DOHH2 (cell line): ENCODE measurements around the gene MAML2.

ENCODE experiments used
- H3F3A ChIP-seq: fragments of 200-600 bp; sonication (generic), shearing (Covaris generic); 2 replicates; pipeline ENCODE4 v1.6.0; 2016; ENCODE audit warnings: antibody characterized with exemption, mild to moderate bottlenecking; ENCODE audit not compliant: control insufficient read depth, insufficient read depth
- H3K27ac ChIP-seq: fragments of 200-600 bp; sonication (generic); 2 replicates; pipeline ENCODE4 v1.5.1; 2014; ENCODE audit warnings: low read depth, mild to moderate bottlenecking, low read length, moderate library complexity
- H3K27me3 ChIP-seq: fragments of 200-600 bp; sonication (generic); 2 replicates; pipeline ENCODE4 v1.6.1; 2014; ENCODE audit warnings: mild to moderate bottlenecking, low read length, mixed read lengths; ENCODE audit not compliant: control insufficient read depth
- H3K36me3 ChIP-seq: fragments of 200-600 bp; sonication (generic); 2 replicates; pipeline ENCODE4 v1.6.1; 2014; ENCODE audit warnings: mild to moderate bottlenecking, low read length, moderate library complexity, mixed read lengths; ENCODE audit not compliant: control insufficient read depth
- H3K4me1 ChIP-seq: fragments of 200-600 bp; sonication (generic); 2 replicates; pipeline ENCODE4 v1.6.1; 2014; ENCODE audit warnings: mild to moderate bottlenecking, low read length, mixed read lengths; ENCODE audit not compliant: control insufficient read depth
- H3K4me2 ChIP-seq: fragments of 200-600 bp; sonication (generic); 2 replicates; pipeline ENCODE4 v1.6.0; 2014; ENCODE audit warnings: mild to moderate bottlenecking, low read length, moderate library complexity
- H3K4me3 ChIP-seq: fragments of 200-600 bp; sonication (generic); 2 replicates; pipeline ENCODE4 v1.5.1; 2014; ENCODE audit warnings: mild to moderate bottlenecking, low read length, mixed read lengths
- H3K79me2 ChIP-seq: fragments of 200-600 bp; sonication (generic); 2 replicates; pipeline ENCODE4 v1.6.1; 2014; ENCODE audit warnings: mild to moderate bottlenecking, low read length, mixed read lengths; ENCODE audit not compliant: control insufficient read depth
- H3K9me2 ChIP-seq: fragments of 200-600 bp; sonication (generic); replicated peaks from 2 replicates; pipeline ENCODE4 v1.6.1; 2014; ENCODE audit warnings: mild to moderate bottlenecking, low read length, mixed read lengths; ENCODE audit not compliant: control insufficient read depth
- H3K9me3 ChIP-seq: fragments of 200-600 bp; sonication (generic); 2 replicates; pipeline ENCODE4 v1.6.1; 2014; ENCODE audit warnings: antibody characterized with exemption, low read length, mixed read lengths; ENCODE audit not compliant: control insufficient read depth, insufficient read depth
- H4K20me1 ChIP-seq: fragments of 200-600 bp; sonication (generic); 2 replicates; pipeline ENCODE4 v1.6.0; 2014; ENCODE audit warnings: low read depth, mild to moderate bottlenecking, antibody characterized with exemption, low read length, moderate library complexity; ENCODE audit not compliant: control insufficient read depth, insufficient read depth
- CTCF ChIP-seq: fragments of 200-600 bp; sonication (generic); IDR thresholded peaks from one replicate; pipeline ENCODE4 v1.5.1; 2014; ENCODE audit warnings: antibody characterized with exemption, mild to moderate bottlenecking, low read depth, low read length; ENCODE audit not compliant: poor library complexity, severe bottlenecking
- EZH2phosphoT487 ChIP-seq: fragments of 200-600 bp; sonication (generic); IDR thresholded peaks from 2 replicates; pipeline ENCODE4 v1.6.1; 2017; ENCODE audit warnings: borderline replicate concordance, mild to moderate bottlenecking, antibody characterized with exemption, low read length, moderate library complexity, mixed read lengths

MAML2 gene

DNA sequence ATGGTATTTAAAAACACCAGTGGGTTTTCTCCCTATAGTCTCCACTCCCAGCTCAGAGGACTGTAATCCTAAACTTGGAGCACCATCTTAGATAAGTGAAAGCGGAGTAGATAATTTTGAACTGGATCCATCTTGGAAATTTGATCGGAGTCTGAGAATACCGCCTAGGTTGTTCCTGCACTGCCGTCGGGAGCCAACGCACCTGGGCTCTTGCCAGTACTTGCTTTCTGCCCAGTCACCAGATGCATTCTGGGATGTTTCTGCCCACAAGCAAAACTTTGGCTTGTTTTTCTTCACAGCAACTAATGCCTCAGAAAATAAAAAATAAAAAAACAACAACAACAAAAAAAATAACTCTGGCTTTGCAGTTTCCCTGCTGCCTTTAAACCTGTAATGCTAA, 306.1 kb downstream of the MAML2 start:
- Histone ChIP-seq H3K36me3 (no peaks in the 10 kb centered on the region), H3K4me1 (no peaks in the 10 kb centered on the region), H3F3A (no peaks in the 10 kb centered on the region), H3K4me3 (no peak overlapping the region), H3K27me3 (peaks cover 6% of the 10 kb centered on the region), H3K79me2 (no peaks in the 10 kb centered on the region), H3K4me2 (no peak overlapping the region), H3K9me2 (no peaks in the 10 kb centered on the region), H3K9me3 (no peaks in the 10 kb centered on the region), H4K20me1 (no peaks in the 10 kb centered on the region), H3K27ac (no peak overlapping the region)
- no peak for TF ChIP-seq CTCF
- no peak for TF ChIP-seq EZH2phosphoT487

- H3K4me3 ChIP-seq: no peak overlapping the region
- H3K4me2 ChIP-seq: no peak overlapping the region
Measured at GRCh38 chr11:96035740-96036078, 307.3 kb downstream of the MAML2 start.

DNA sequence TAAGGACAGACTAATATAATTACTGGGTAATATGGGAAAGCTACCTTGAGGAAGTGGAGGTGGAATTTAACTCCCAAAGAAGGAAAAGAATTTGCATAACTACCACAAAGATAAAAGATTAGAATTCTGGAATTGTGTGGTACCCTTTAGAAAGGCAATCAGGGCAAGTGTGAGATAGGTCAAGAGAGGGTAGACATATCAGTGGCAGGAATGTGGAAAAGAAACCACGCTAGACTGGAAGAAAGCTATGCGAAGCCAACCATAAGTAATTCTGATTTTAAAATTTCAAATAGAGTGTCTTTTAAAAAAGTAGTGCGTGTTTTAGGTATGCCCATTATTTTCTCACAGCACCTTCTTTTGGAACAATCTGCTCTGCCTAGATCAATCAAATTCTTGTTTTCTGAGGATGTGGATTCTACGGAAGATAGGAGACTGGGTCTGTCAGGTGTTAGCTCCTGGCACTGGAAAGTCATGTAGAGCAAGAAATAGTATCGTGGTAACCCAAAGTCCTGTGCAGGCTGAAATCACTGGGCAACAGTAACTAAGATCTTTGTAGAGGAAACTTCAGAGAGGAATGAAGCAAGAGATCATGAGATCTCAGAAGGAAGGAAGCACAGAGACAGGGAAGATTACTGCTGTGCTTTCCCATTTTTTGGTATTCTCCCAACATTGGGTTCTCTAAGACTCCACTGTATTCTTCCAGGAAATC, 307.8 kb downstream of the MAML2 start:
- Histone ChIP-seq H3K4me1 (no peaks in the 10 kb centered on the region), H3K4me2 (no peak overlapping the region), H4K20me1 (no peaks in the 10 kb centered on the region), H3K79me2 (no peaks in the 10 kb centered on the region), H3K9me3 (no peaks in the 10 kb centered on the region), H3K36me3 (no peaks in the 10 kb centered on the region), H3F3A (no peaks in the 10 kb centered on the region), H3K4me3 (no peak overlapping the region), H3K27me3 (peaks cover 6% of the 10 kb centered on the region), H3K9me2 (no peaks in the 10 kb centered on the region), H3K27ac (no peak overlapping the region)
- no peak for TF ChIP-seq CTCF

More at GRCh38 chr11:96035740-96036078, 307.3 kb downstream of the MAML2 start:
- H3K4me1 ChIP-seq: no peaks in the 10 kb centered on the region
- no peaks in the 10 kb centered on the region for H3F3A ChIP-seq
- TF ChIP-seq EZH2phosphoT487 (no peak), CTCF (no peak)
- H3K27ac ChIP-seq: no peak overlapping the region
- peaks cover 6% of the 10 kb centered on the region for H3K27me3 ChIP-seq
- no peaks in the 10 kb centered on the region for H3K79me2 ChIP-seq
- H3K9me3 ChIP-seq: no peaks in the 10 kb centered on the region
- no peaks in the 10 kb centered on the region for H3K36me3 ChIP-seq
- H3K9me2 ChIP-seq: no peaks in the 10 kb centered on the region
- H4K20me1 ChIP-seq: no peaks in the 10 kb centered on the region
